GM19455 (cell line): ENCODE results near the gene TNS1.

Source experiments
- ATAC-seq: cut with Tn5 transposase; IDR thresholded peaks from one replicate; pipeline ENCODE4 v1.9.1; 2021; ENCODE audit not compliant: unreplicated experiment

The TNS1 gene

GRCh38 chr2:217914078-217914477 is 88.7 kb downstream of the TNS1 start:
- no peak for ATAC-seq

- ATAC-seq = no peak
Observed at GRCh38 chr2:217913436-217913835, 89.4 kb downstream of the TNS1 start.

GRCh38 chr2:217912098-217913024 is 90.4 kb downstream of the TNS1 start:
- no peak for ATAC-seq

- ATAC-seq = no peak
Observed at GRCh38 chr2:217911283-217912097, 91.3 kb downstream of the TNS1 start.

- ATAC-seq = no peak
Observed at GRCh38 chr2:217910875-217911212, 92.0 kb downstream of the TNS1 start.

GRCh38 chr2:217909156-217909820 is 93.5 kb downstream of the TNS1 start:
- ATAC-seq = no peak

- ATAC-seq = no peak
Observed at GRCh38 chr2:217908544-217908943, 94.3 kb downstream of the TNS1 start.

GRCh38 chr2:217907266-217907665 is 95.5 kb downstream of the TNS1 start:
- no peak for ATAC-seq

GRCh38 chr2:217906798-217907197 is 96.0 kb downstream of the TNS1 start:
- no peak for ATAC-seq

- no peak for ATAC-seq
Observed at GRCh38 chr2:217905896-217906295, 96.9 kb downstream of the TNS1 start.

- ATAC-seq = no peak
Observed at GRCh38 chr2:217905395-217905794, 97.4 kb downstream of the TNS1 start.

- no peak for ATAC-seq
Observed at GRCh38 chr2:217904614-217904965, 98.2 kb downstream of the TNS1 start.

GRCh38 chr2:217903859-217904613 is 98.8 kb downstream of the TNS1 start:
- ATAC-seq = no peak

GRCh38 chr2:217903142-217903858 is 99.5 kb downstream of the TNS1 start:
- ATAC-seq = no peak

- no peak for ATAC-seq
Observed at GRCh38 chr2:217902379-217903141, 100.2 kb downstream of the TNS1 start.

GRCh38 chr2:217901835-217902378 is 100.9 kb downstream of the TNS1 start:
- no peak for ATAC-seq

- no peak for ATAC-seq
Observed at GRCh38 chr2:217901400-217901799, 101.4 kb downstream of the TNS1 start.

GRCh38 chr2:217900780-217901360 is 101.9 kb downstream of the TNS1 start:
- no peak for ATAC-seq
